Lung (tissue), 12 donors: ENCODE data around the gene CHST11. TPM values are rescaled to one million over a fixed set of nuclear protein-coding genes. Genes with fewer than 3 reads are reported as not detected.

ENCODE experiments used
- ATAC-seq: fragments of 200-7000 bp; cut with Tn5 transposase; one replicate; pipeline ENCODE4 v1.9.1; 2020; ENCODE audit warnings: moderate number of reproducible peaks; ENCODE audit not compliant: insufficient read depth, low FRiP score
- DNase-seq, 3 donors: peaks; one replicate each; pipeline ENCODE4 v3.0.0-alpha.2; 2013 to 2017
- H3K27ac ChIP-seq, 2 donors: one replicate each; pipeline ENCODE4 v1.5.1; 2013; ENCODE audit warnings: mild to moderate bottlenecking in 2 of 2, moderate library complexity in 2 of 2, control low read depth in 1 of 2, inconsistent platforms in 1 of 2, low read depth in 1 of 2, low read length in 1 of 2
- H3K27me3 ChIP-seq, 3 donors: one replicate each; pipeline ENCODE4 v1.5.1; 2013; ENCODE audit warnings: low read length in 2 of 3; ENCODE audit not compliant: control insufficient read depth in 3 of 3, insufficient read depth in 3 of 3
- H3K36me3 ChIP-seq, 4 donors: one replicate each; pipeline ENCODE4 v1.5.1; 2013; ENCODE audit warnings: low read length in 4 of 4, mild to moderate bottlenecking in 1 of 4, moderate library complexity in 1 of 4; ENCODE audit not compliant: control insufficient read depth in 4 of 4, insufficient read depth in 4 of 4
- H3K4me1 ChIP-seq, 5 donors: one replicate each; pipeline ENCODE4 v1.5.1; 2013; ENCODE audit warnings: low read length in 5 of 5, mild to moderate bottlenecking in 2 of 5, moderate library complexity in 1 of 5; ENCODE audit not compliant: control insufficient read depth in 5 of 5, insufficient read depth in 5 of 5
- H3K4me3 ChIP-seq: one replicate; pipeline ENCODE4 v1.5.1; 2013; ENCODE audit warnings: mild to moderate bottlenecking, control low read depth, moderate library complexity
- H3K9ac ChIP-seq, 2 donors: one replicate each; pipeline ENCODE4 v1.5.1; 2013; ENCODE audit warnings: low read length in 2 of 2, control low read depth in 1 of 2; ENCODE audit not compliant: insufficient read depth in 1 of 2
- H3K9me3 ChIP-seq, 4 donors: one replicate each; pipeline ENCODE4 v1.5.1; 2013; ENCODE audit warnings: low read length in 3 of 4, mild to moderate bottlenecking in 1 of 4, moderate library complexity in 1 of 4; ENCODE audit not compliant: control insufficient read depth in 4 of 4, insufficient read depth in 3 of 4
- CTCF ChIP-seq: IDR thresholded peaks from 2 replicates; pipeline ENCODE4 v1.5.1; 2012; ENCODE audit warnings: mild to moderate bottlenecking; ENCODE audit errors: control extremely low read depth, extremely low read depth
- WGBS, 2 donors: extraction: QIAGEN DNeasy Blood & Tissue Kit; methylation state at CpG; one replicate each; pipeline ENCODE4 v1.1.7; 2013; 5-methylcytosine and 5-hydroxymethylcytosine counted together
- polyA plus RNA-seq, 2 donors: library from polyadenylated mRNA; stranded (reverse); fragments of 200-250 nt; gene quantifications; one replicate each; pipeline ENCODE4 v1.2.1, GENCODE V29; 2013
- total RNA-seq, 2 donors: library from RNA; depleted of rRNA in 1 of 2; stranded (reverse); fragments of >200 nt in 1 of 2; gene quantifications; one replicate each; pipeline ENCODE4 v1.2.1, GENCODE V29; 2014 to 2021
- donor health status: control.
- donor health status: control.
- donor health status: Bipolar disorder and iron deficiency.
- donor health status: healthy.
- donor health status: DM: yes; HTN: yes; CAD: no.

CHST11 gene
- total and polyA plus RNA-seq, 4 donors: 9.0 to 63.2 (median 27.7) TPM

DNA sequence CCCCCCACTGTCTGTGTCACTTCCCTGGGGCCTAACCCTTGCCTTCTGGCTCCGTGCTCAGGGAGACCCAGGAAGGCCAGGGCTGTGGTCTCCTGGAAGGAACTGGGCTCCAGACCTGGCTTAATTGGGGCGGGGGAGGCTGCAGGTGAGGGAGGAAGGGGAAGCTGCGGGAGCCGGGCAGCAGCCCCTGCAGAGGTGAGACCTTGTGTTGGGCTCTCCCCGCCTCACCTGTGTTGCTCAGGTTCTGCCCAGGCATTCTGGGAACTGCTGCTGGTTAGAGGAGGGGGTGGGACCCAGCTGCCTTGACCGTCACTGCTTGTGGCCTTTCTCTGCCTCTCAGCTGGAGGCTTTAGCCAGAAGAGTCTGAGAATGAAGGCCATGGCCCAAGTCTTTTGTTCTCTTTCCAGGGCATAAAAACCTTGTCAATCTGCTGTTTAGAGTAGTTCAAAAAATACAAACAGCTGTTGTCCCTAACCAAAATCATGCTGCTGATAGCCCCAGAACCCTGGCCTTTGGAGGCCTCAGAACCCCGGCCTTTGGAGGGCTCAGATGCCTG lies 247.6 kb downstream of the CHST11 start:
- no peak overlapping the region for H3K27ac ChIP-seq
- no peaks in the 10 kb centered on the region for H3K27me3 ChIP-seq
- no peak overlapping the region for H3K4me3 ChIP-seq
- no peak for ATAC-seq
- DNase-seq: no peak
- 92 to 94% methylated on average over 7 of the region's 7 CpGs for WGBS, 2 donors
- peaks cover 0 to 11% (median 0%) of the 10 kb centered on the region in 5 donors for H3K4me1 ChIP-seq
- H3K36me3 ChIP-seq: no peaks in the 10 kb centered on the region
- no peak overlapping the region for H3K9ac ChIP-seq
- no peaks in the 10 kb centered on the region for H3K9me3 ChIP-seq
- TF ChIP-seq CTCF: no peak

- ATAC-seq: no peak
- WGBS, 2 donors: 69 to 78% methylated on average over 5 of the region's 5 CpGs
- no peak for TF ChIP-seq CTCF
Measured at GRCh38 chr12:104707194-104707593, 250.4 kb downstream of the CHST11 start.

DNA sequence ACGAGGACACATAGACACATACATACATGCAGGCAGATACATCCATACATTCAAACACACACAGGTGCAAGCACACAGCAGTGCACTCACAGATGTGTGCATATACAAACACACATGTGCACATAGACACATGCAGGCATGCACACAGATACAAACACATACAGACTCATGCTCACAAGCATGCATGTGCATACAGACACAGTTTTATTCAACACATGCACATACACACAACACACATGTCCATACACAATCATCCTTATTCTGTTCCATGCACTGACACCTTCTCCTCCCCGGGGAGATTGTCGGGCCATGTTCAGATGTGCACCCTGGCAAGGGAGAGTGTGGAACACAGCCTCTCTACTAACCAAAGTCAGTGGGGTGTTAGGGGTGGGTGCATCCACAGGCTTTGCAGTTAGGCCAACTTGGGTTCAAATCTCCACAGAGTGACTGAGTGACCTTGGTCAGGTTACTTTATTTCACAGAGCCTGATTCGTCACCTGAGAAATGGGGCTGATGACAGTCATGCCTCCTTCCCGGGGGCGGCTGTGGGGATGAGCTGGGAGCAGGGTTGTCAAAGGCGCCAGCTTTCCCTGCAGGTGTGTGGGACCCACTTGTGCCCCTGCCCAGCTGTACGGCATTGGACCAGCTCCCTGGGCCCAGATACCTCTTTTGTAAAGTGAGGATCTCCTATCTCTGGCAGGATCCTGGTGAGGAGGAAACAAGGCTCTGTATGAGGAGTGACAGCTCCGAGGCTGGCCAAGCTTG lies 251.2 kb downstream of the CHST11 start:
- no peaks in the 10 kb centered on the region for H3K9me3 ChIP-seq
- ATAC-seq (no peak), DNase-seq (no peak)
- no peak overlapping the region for H3K27ac ChIP-seq
- peaks cover 0 to 37% (median 21%) of the 10 kb centered on the region in 5 donors for H3K4me1 ChIP-seq
- H3K4me3 ChIP-seq: no peak overlapping the region
- no peak for TF ChIP-seq CTCF
- no peaks in the 10 kb centered on the region for H3K27me3 ChIP-seq
- 93 to 94% methylated on average over 9 of the region's 9 CpGs for WGBS, 2 donors
- no peaks in the 10 kb centered on the region for H3K36me3 ChIP-seq
- no peak overlapping the region for H3K9ac ChIP-seq

More at GRCh38 chr12:104707194-104707593, 250.4 kb downstream of the CHST11 start:
- Histone ChIP-seq H3K27ac (no peak overlapping the region), H3K9ac (no peak overlapping the region), H3K4me3 (no peak overlapping the region), H3K9me3 (no peaks in the 10 kb centered on the region), H3K36me3 (no peaks in the 10 kb centered on the region), H3K27me3 (no peaks in the 10 kb centered on the region), H3K4me1 (peaks cover 0 to 36% (median 17%) of the 10 kb centered on the region in 5 donors)
- no peak for DNase-seq
